Effector CD8-positive, alpha-beta T cell (primary cell): ENCODE measurements around the gene KHDC1L.
"Not testable (repeated sequence)": the region's sequence is repeated elsewhere in the genome, so short reads cannot be mapped to it uniquely, and the experiment has no call there.

Experiments
- DNase-seq: peaks from one replicate; lab custom pipeline; 2025; lab: John Stamatoyannopoulos, UW

KHDC1L gene

GRCh38 chr6:73204252-73204651, 21.0 kb downstream of the KHDC1L start:
- DNase-seq: no peak

GRCh38 chr6:73203098-73203497, 22.2 kb downstream of the KHDC1L start:
- DNase-seq: no peak

- DNase-seq: no peak
Measured at GRCh38 chr6:73200735-73201134, 24.6 kb downstream of the KHDC1L start.

- DNase-seq: no peak
Measured at GRCh38 chr6:73200247-73200646, 25.0 kb downstream of the KHDC1L start.

- no peak for DNase-seq
Measured at GRCh38 chr6:73194744-73195143, 30.6 kb downstream of the KHDC1L start.

GRCh38 chr6:73193302-73193701, 32.0 kb downstream of the KHDC1L start:
- not testable (repeated sequence) for DNase-seq

GRCh38 chr6:73182021-73182607, 43.2 kb downstream of the KHDC1L start:
- DNase-seq: no peak

- DNase-seq: no peak
Measured at GRCh38 chr6:73180763-73181619, 44.3 kb downstream of the KHDC1L start.

GRCh38 chr6:73180076-73180738, 45.1 kb downstream of the KHDC1L start:
- DNase-seq: no peak

GRCh38 chr6:73177221-73177944, 47.9 kb downstream of the KHDC1L start:
- no peak for DNase-seq

GRCh38 chr6:73176057-73176456, 49.2 kb downstream of the KHDC1L start:
- no peak for DNase-seq

- DNase-seq: no peak
Measured at GRCh38 chr6:73174646-73175045, 50.6 kb downstream of the KHDC1L start.
